HG03159 (cell line): ENCODE measurements around the gene SPG7.

Experiments
- ATAC-seq: cut with Tn5 transposase; IDR thresholded peaks from one replicate; pipeline ENCODE4 v1.9.1; 2021; ENCODE audit warnings: mild to moderate bottlenecking, moderate library complexity; ENCODE audit not compliant: unreplicated experiment

The SPG7 gene

DNA sequence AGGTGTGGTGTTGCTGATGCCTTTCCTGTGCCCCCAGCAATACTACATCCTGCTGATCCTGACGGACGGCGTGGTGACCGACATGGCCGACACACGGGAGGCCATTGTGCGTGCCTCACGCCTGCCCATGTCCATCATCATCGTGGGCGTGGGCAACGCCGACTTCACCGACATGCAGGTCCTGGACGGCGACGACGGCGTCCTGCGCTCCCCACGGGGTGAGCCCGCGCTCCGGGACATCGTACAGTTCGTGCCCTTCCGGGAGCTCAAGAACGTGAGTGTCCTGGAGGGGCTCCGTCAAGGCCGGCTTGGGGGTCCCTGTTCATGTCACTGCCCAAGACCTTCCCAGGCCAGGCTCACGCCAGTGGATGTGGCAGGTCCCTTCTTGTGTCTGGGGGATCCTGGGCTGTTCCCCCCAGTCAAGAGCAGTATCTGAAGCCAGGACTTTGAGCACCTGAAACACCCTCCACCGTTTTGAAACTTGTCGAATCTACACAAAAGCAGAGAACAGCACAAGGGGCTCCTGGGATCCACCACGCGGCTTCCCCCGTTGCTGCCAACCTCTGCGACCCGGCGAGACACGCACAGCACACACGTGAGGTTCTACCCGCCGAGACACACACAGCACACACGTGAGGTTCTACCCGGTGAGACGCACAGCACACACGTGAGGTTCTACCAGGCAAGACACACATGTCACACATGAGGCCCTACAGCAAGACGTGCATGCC lies 87.3 kb downstream of the SPG7 start:
- no peak for ATAC-seq

DNA sequence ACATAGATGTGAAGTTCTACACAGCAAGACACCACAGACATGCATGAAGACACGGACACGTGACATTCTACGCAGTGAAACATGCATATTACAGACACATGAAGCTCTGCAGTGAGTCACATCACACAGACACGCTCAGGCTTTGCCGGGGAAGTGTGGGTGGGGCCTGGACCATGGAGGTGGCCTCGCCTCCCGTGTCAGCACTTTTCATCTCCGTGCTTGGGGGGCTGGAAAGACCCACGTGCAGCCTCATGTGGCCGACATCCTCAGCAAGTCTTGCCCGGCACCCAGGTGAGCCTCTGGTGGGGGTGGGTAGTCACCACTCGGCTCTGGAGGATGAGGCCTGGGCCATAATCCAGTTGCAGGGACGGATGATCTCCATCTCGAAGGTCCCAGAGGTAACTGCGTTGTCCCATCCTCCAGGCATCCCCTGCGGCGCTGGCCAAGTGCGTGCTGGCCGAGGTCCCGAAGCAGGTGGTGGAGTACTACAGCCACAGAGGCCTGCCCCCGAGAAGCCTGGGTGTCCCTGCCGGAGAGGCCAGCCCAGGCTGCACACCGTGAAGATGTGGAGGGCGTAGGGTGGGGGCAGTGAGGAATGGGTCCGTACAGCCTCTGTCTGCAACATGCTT lies 88.0 kb downstream of the SPG7 start:
- ATAC-seq = no peak

DNA sequence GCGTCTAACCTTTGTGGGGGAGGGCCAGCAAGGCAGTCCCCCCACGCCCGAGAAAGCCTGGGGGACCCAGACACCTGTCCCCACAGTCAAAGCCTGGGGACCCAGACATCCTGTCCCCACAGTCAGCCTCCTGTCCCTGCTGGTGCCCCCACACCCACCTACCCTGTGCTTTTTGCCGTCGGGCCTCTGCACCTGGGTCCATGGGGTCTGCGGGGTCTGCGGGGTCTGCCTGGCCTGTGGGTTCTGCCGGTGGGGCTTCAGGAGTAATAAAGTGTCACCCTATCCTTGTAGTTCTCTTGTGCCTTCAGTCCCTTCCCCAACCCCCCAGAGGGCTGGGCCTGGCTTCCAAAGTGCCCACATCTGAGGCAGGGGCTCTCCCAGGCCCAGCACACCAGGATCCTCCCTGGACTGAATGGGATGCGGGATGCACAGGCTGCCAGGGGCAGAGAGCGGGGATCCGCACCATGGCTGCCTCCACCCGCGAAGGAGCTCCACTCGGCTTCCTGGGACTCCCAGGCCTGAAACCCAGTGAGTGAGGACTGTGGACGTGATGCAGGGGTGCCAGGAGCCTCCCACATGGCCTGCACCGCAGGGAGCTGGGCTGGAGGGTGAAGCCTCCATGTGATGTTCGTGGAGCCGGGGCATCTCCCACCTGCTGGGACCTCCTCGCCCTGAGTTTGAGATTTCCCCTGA lies 88.9 kb downstream of the SPG7 start:
- no peak for ATAC-seq

DNA sequence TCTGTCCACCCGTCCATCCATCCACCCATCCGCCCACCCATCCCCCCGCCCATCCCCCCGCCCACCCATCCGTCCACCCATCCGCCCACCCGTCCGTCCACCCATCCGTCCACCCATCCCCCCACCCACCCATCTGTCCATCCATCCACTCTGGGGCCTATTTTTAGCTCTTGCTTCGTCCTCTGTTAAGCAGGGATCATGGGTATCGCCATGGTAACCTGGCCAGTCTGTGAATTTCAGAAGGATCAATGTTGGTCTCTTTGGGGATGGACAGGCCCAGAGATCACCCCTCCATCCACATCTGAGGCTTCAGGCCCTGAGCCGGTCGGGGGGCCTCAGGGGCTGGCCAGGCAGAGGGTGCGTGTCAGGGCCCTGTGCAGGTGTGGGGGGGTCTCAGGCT lies 90.0 kb downstream of the SPG7 start:
- no peak for ATAC-seq

DNA sequence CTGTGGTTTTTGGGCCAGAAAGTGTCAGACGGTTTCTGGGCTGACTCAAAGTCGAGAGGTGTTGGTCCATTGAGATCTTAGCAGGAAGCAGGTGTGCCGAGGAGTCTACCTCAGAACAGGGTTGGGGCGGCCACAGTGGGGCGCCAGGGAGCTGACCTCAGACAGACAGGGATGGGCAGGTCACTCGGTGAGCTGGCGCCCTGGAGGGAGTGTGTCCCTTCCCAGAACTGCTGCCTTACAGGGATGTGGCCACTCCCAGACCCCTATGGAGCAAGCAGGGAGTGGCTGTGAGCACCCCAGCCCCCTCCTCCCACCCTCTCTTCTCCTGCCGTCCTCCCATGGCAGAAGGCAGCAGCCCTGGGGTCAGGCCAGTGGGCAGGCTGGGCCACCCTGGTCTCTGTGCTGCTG lies 91.3 kb downstream of the SPG7 start:
- ATAC-seq = no peak

DNA sequence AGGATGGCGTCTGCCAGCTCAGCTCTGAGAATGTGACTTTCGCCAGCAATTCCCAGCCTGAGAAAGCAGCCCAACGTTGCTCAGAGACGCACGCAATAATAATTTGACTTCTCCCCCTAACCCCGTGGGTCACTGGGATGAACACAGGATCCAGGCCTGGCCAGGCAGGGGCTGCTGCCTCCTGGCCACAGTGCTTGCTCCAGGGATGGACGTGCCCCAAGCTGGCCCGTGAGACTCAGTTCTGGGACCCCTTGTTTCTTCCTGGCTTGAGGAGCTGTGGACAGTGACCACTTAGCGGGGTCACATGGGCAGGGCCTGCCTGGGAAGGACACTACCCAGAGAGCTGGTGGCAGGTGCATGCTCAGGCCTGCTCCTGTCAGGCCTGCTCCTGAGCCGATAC lies 91.7 kb downstream of the SPG7 start:
- ATAC-seq = no peak

DNA sequence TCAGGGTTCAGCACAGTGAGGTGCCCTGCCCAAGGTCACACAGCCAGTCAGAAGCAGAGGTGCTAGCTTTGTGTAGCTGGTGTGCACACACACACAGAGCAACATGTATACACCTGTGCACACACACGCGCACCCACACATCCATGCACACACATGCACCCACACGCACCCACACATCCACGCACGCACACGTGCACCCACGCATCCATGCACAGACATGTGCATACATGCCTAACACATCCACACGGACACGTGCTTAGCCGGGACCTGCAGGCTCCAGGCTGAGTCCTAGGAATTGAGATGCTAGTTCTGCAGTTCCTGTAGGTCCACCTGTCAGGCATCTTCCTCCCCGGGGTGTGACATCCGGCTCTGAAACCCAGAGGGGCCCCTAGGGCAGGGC lies 92.2 kb downstream of the SPG7 start:
- ATAC-seq = no peak

DNA sequence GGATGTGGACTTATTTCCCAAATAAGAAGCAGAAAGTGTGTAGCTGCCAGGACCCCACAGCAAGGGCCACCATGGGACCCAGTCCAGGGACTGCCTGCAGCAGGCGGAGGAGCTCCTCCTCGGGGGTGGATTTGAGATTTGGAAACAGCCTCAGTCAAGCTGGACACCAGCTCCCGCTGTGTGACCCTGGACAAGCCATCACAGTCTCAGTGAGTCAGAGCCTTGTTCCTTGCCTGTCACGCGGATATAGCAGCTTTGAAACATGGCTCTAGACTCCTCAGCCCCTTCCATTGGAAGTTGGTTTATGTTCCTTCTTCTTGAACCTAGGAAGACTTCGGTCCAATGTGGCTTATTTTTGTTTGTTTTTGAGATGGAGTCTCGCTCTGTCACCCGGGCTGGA lies 92.8 kb downstream of the SPG7 start:
- no peak for ATAC-seq

DNA sequence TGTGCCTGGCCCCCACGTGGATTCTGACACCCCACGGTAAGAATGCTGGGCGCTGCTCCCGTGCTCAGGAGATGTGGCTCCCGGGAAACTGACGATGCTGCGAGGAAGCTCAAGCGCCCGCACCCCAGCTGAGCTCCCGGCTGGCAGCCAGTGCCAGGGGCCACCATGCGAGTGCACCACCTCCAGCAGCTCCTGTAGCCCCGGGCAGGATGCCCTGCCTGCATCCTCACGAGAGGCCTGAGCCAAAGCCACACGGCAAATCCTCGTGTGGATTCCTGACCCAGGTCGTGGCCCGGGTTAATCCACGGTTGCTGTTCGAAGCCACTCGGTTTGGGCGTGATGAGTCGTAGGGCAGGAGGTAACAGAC lies 93.7 kb downstream of the SPG7 start:
- no peak for ATAC-seq

DNA sequence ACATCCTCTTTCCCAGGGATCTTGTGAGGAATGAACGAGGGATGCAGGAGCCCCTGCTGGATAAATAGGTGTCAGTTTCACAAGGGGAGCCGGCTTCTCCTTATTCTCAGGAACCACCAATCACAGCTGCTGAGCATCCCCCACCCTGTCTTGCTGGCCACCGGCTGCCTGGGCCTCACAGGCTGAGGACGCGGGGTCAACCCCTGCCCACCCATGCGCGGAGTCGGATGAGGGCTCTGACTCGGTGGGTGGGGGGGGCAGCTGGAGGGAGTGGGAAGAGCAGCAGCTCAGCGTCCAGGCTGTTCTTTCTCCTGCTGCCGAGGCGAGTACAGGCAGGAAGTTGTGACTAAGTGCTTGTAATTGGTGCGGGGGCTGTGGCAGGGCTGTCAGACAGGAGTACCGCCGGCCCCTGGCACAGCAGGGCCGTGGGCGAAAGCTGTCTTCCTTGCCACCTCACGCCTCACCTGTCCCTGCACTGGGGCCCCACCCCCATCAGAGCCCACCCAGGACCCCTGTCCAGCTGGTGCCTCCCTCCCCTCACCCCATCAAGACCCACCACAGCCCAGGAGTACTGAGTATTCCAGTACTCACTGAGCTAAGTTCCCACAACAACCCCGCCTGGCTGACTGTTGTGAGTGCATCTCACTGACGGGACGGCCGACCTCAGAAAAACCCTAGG lies 94.2 kb downstream of the SPG7 start:
- ATAC-seq = no peak

DNA sequence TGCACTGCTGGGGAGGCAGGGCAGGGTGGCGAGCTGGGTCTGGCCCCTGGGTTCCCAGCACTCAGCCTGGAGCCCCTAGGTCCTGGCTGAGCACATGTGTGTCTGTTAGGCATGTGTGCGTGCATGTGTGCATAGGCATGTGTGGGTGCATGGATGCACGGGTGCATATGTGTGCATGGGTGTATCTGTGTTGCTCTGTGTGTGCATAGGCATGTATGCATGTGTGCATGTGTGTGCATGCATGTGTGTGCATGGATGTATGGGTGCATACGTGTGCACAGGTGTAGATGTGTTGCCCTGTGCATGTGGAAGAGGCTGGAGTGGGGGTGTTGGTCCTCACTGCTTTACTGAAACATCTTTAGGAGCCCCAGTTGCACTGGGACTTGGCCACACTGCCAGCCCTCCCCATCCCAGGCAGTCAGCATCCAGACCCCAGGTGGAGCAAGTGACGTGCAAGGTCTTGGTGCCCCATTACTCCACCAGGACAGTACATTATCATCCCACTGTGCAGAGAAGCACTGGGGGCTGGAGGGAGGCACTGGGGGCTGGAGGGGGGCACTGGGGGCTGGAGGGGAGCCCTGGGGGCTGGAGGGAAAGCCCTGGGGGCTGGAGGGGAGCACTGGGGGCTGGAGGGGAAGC lies 94.9 kb downstream of the SPG7 start:
- ATAC-seq = no peak

DNA sequence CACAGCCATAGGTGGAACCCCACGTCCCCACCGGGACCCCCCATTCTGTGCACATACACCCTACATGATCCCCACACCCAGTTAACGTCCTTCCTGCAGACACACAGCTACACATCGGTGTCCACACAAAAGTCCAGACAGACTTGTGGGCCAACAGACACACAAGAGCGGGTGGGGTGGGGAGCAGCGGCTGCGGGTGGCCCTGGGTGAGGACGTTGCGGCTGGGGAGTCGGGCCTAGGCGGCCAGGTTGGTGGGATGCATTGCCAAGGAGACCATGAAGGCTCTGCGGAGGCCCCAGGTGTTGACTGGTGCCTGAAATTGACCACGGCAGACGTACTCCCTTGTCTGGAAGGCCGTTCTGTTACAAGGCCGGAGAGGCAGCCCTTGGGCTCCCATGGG lies 96.6 kb downstream of the SPG7 start:
- no peak for ATAC-seq

DNA sequence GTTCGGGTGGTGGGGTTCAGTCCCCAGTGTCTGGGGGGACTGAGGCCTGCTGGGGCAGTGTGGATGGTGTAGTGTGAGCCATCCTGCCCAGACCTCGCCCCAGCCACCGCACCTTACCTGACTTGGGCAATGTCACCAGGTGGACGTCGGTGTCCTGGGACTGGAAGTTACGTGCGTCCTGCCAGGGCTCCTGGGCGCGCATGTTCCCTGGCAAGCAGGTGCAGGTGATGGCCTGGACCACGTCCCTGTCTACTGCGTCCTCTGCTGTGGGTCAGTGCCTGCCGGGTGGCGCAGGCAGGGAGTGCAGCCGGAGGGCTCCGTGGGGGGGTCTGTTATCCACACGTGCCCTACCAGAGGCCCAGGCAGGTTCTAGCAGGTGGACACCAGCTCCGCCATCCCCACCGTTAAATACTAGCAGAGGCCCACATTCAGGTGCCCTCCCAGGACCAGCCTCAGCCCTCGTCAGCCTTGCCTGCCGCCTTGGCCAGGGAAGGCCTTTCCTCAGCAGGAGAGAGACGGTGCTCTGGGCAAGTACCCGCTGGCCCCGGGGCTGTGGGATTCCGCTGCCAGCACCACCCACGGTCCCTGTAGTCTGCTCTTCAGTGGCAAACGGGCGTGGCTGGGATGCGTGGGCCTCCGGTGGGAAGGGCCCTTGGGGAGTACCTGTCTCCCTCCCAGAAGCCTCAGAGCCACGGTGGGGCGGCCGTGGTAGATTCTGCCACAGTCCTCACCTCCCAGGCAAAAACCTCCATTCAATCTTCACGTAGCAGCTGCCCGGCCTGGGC lies 97.2 kb downstream of the SPG7 start:
- ATAC-seq = no peak

DNA sequence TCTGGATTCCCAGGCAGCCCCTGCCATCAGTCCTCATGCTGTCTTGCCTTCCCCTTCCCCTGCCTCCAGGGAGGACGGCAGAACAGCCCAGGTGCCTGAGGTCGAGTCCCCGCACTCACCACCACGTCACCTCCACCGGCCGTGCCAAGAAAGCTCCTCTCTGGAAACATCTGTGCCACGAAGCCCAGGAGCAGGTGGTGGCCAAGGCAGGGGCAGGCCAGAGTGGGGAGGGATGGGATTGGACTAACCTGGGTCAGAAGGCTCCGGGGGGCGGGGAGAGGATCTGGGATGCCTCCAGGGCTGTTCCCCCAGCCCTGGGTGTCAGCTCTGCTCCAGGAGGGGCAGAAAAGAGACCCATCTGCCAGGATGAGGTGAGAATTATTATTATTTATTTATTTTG lies 97.8 kb downstream of the SPG7 start:
- ATAC-seq = no peak
